OCI-LY1 (cell line): ENCODE results near the gene RFC2.

Experiments
- H2AFZ ChIP-seq: fragments of 200-600 bp; sonication (generic), shearing (Covaris generic); 2 replicates; pipeline ENCODE4 v1.6.0; 2014; ENCODE audit warnings: antibody characterized with exemption, mild to moderate bottlenecking, low read length
- H3F3A ChIP-seq: fragments of 200-600 bp; sonication (generic), shearing (Covaris generic); 2 replicates; pipeline ENCODE4 v1.6.0; 2014; ENCODE audit warnings: mild to moderate bottlenecking, antibody characterized with exemption, low read length, moderate library complexity; ENCODE audit not compliant: insufficient read depth
- H3K27ac ChIP-seq: fragments of 200-600 bp; sonication (generic); 2 replicates; pipeline ENCODE4 v1.5.1; 2014; ENCODE audit warnings: low read length, mixed run types, mild to moderate bottlenecking, low read depth; ENCODE audit not compliant: poor library complexity, severe bottlenecking
- H3K27me3 ChIP-seq: fragments of 200-600 bp; sonication (generic); 2 replicates; pipeline ENCODE4 v1.6.0; 2014; ENCODE audit warnings: antibody characterized with exemption, mild to moderate bottlenecking, low read length, moderate library complexity; ENCODE audit not compliant: insufficient read depth
- H3K36me3 ChIP-seq: fragments of 200-600 bp; sonication (generic); 2 replicates; pipeline ENCODE4 v1.6.1; 2014; ENCODE audit warnings: mild to moderate bottlenecking, antibody characterized with exemption, low read length, moderate library complexity, mixed read lengths; ENCODE audit not compliant: insufficient read depth
- H3K4me1 ChIP-seq: fragments of 200-600 bp; sonication (generic); 2 replicates; pipeline ENCODE4 v1.5.1; 2014; ENCODE audit warnings: mild to moderate bottlenecking, low read length, moderate library complexity; ENCODE audit not compliant: insufficient read depth, severe bottlenecking
- H3K4me2 ChIP-seq: fragments of 200-600 bp; sonication (generic), shearing (Covaris generic); 2 replicates; pipeline ENCODE4 v1.6.1; 2014; ENCODE audit warnings: low read length
- H3K4me3 ChIP-seq: fragments of 200-600 bp; sonication (generic); 2 replicates; pipeline ENCODE4 v1.5.1; 2014; ENCODE audit warnings: low read length, low read depth, mild to moderate bottlenecking, mixed read lengths; ENCODE audit not compliant: poor library complexity, severe bottlenecking
- H3K79me2 ChIP-seq: fragments of 200-600 bp; shearing (Covaris generic); 2 replicates; pipeline ENCODE4 v1.6.1; 2016; ENCODE audit warnings: mixed run types, low read length, mixed read lengths; ENCODE audit not compliant: insufficient read depth
- H3K9ac ChIP-seq: fragments of 200-600 bp; sonication (generic), shearing (Covaris generic); 2 replicates; pipeline ENCODE4 v1.6.1; 2014; ENCODE audit warnings: mild to moderate bottlenecking, low read length, mixed read lengths
- H3K9me2 ChIP-seq: fragments of 200-600 bp; sonication (generic), shearing (Covaris generic); 2 replicates; pipeline ENCODE4 v1.6.1; 2014; ENCODE audit warnings: low read depth, mild to moderate bottlenecking, low read length, mixed read lengths
- H3K9me3 ChIP-seq: fragments of 200-600 bp; shearing (Covaris generic); 2 replicates; pipeline ENCODE4 v1.6.1; 2014; ENCODE audit warnings: low read length, mixed read lengths
- H4K20me1 ChIP-seq: fragments of 200-600 bp; sonication (generic), shearing (Covaris generic); 2 replicates; pipeline ENCODE4 v1.6.0; 2016; ENCODE audit warnings: mild to moderate bottlenecking, low read length; ENCODE audit not compliant: insufficient read depth
- CTCF ChIP-seq: fragments of 200-600 bp; sonication (generic), shearing (Covaris generic); IDR thresholded peaks from 2 replicates; pipeline ENCODE4 v1.5.1; 2017; ENCODE audit warnings: mild to moderate bottlenecking, antibody characterized with exemption, low read length, moderate library complexity, mixed read lengths
- EZH2 ChIP-seq: fragments of 200-600 bp; sonication (generic), shearing (Covaris generic); IDR thresholded peaks from 2 replicates; pipeline ENCODE4 v1.8.0; 2017; ENCODE audit warnings: borderline replicate concordance, mixed run types, mild to moderate bottlenecking, antibody characterized with exemption, low read length, moderate library complexity, mixed read lengths

RFC2 gene

DNA sequence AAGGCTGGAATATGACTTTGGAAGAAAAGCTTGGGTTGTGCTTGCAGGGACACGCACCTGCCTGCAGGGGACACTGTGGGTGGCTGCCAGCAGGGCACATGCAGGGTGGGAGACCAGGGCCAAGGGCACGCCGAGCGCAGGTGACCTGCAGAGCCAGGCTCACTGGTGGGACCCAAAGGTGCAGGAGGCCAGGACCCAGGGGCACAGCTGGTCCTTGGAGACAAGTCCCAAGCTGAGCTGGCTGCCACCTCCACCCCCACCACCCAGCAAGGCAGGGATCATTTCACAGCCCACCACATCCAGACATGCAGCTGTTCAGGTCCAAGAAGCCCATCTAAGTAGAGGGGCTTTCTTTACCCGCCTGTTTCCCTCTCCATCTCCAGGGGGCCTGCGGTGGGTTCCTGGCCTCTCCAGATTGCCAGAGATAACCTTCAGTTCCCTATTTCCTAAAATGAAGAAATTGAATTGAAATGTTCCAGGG, 21.2 kb upstream of the RFC2 start:
- Histone ChIP-seq H2AFZ (no peak overlapping the region), H3F3A (no peaks in the 10 kb centered on the region), H4K20me1 (no peaks in the 10 kb centered on the region), H3K79me2 (no peaks in the 10 kb centered on the region), H3K27ac (no peak overlapping the region), H3K9me3 (no peaks in the 10 kb centered on the region), H3K4me2 (no peak overlapping the region), H3K36me3 (no peaks in the 10 kb centered on the region), H3K9me2 (no peaks in the 10 kb centered on the region), H3K4me1 (peaks cover 21% of the 10 kb centered on the region), H3K9ac (no peak overlapping the region), H3K4me3 (no peak overlapping the region), H3K27me3 (peaks cover 5% of the 10 kb centered on the region)
- TF ChIP-seq EZH2 (no peak), CTCF (peak; percentile 65)

GRCh38 chr7:74272305-74273038, 18.3 kb upstream of the RFC2 start:
- H3K36me3 ChIP-seq = no peaks in the 10 kb centered on the region
- no peak overlapping the region for H3K27ac ChIP-seq
- TF ChIP-seq EZH2 (no peak), CTCF (no peak)
- peaks cover 15% of the 10 kb centered on the region for H3K27me3 ChIP-seq
- H3F3A ChIP-seq = no peaks in the 10 kb centered on the region
- peaks cover 23% of the 10 kb centered on the region for H3K4me1 ChIP-seq
- peak overlapping the region; percentile 46; the same call in 1 of the 2 replicates for H3K4me2 ChIP-seq
- no peaks in the 10 kb centered on the region for H3K9me3 ChIP-seq
- no peaks in the 10 kb centered on the region for H3K79me2 ChIP-seq
- H2AFZ ChIP-seq = no peak overlapping the region
- no peaks in the 10 kb centered on the region for H4K20me1 ChIP-seq
- no peaks in the 10 kb centered on the region for H3K9me2 ChIP-seq
- H3K9ac ChIP-seq = no peak overlapping the region
- H3K4me3 ChIP-seq = no peak overlapping the region

DNA sequence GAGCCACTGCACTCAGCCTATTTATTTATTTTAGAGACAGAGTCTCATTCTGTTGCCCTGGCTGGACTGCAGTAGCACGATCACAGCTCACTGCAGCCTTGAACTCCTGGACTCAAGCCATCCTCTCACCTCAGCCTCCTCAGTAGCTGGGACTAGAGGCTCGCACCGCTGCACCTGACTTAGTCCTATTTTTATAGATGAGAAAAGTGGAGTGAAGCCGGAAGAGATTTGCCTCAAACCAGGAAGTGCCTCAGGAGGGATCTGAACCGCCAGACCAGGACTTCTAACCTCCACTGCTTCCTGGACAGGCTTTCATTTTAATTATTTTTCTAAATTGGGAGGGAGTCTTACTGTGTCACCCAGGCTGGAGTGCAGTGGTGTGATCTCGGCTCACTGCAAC, 17.5 kb upstream of the RFC2 start:
- Histone ChIP-seq H3K4me3 (no peak overlapping the region), H3K4me2 (peak overlapping the region; percentile 29; the same call in 1 of the 2 replicates), H3K9me3 (no peaks in the 10 kb centered on the region), H3K9ac (no peak overlapping the region), H2AFZ (no peak overlapping the region), H3K4me1 (peaks cover 23% of the 10 kb centered on the region), H3K36me3 (no peaks in the 10 kb centered on the region), H3K79me2 (no peaks in the 10 kb centered on the region), H4K20me1 (no peaks in the 10 kb centered on the region), H3K27ac (no peak overlapping the region), H3K27me3 (peaks cover 15% of the 10 kb centered on the region), H3F3A (no peaks in the 10 kb centered on the region), H3K9me2 (no peaks in the 10 kb centered on the region)
- TF ChIP-seq EZH2 (0 out of 2 replicates have a peak, but pooled peaks have one; percentile 20), CTCF (no peak)
